CD14-positive monocyte (primary cell): Measurements from ENCODE around the gene CALD1. TPM values are rescaled to one million over a fixed set of nuclear protein-coding genes. Genes with fewer than 3 reads are reported as not detected.

ENCODE experiments used
- DNase-seq, 3 donors: peaks; one replicate each; pipeline ENCODE4 v3.0.0-alpha.2; 2011 to 2022
- H2AFZ ChIP-seq: 2 replicates; pipeline ENCODE4 v1.6.0; 2012; ENCODE audit warnings: mild to moderate bottlenecking, low read depth, low read length, inconsistent platforms; ENCODE audit not compliant: insufficient read depth, poor library complexity, severe bottlenecking
- H3K27ac ChIP-seq, 2 donors: 1 replicate in 1 of 2; 2 replicates in 1 of 2; pipeline ENCODE4 v1.5.1; 2012 to 2013; ENCODE audit warnings: low read length in 2 of 2, control low read depth in 1 of 2, inconsistent platforms in 1 of 2, low read depth in 1 of 2, mild to moderate bottlenecking in 1 of 2
- H3K27me3 ChIP-seq, 2 donors: one replicate each; pipeline versions ENCODE4 v1.6.0 to v1.6.1; 2011 to 2013; ENCODE audit warnings: low read length in 2 of 2; ENCODE audit not compliant: control insufficient read depth in 2 of 2, insufficient read depth in 2 of 2
- H3K36me3 ChIP-seq, 2 donors: replicated peaks in 1 of 2; 1 replicate in 1 of 2; 2 replicates in 1 of 2; pipeline versions ENCODE4 v1.5.1 to v1.6.1; 2012 to 2013; ENCODE audit warnings: low read length in 2 of 2, control low read depth in 1 of 2, inconsistent platforms in 1 of 2, mild to moderate bottlenecking in 1 of 2; ENCODE audit not compliant: insufficient read depth in 2 of 2, control insufficient read depth in 1 of 2
- H3K4me1 ChIP-seq, 2 donors: 1 replicate in 1 of 2; 2 replicates in 1 of 2; pipeline versions ENCODE4 v1.5.1 to v1.6.1; 2012 to 2013; ENCODE audit warnings: low read length in 2 of 2, control low read depth in 1 of 2, inconsistent platforms in 1 of 2, mild to moderate bottlenecking in 1 of 2, moderate library complexity in 1 of 2; ENCODE audit not compliant: insufficient read depth in 2 of 2, control insufficient read depth in 1 of 2
- H3K4me2 ChIP-seq: replicated peaks from 2 replicates; pipeline ENCODE3; 2012; ENCODE audit warnings: low read length, moderate library complexity, mild to moderate bottlenecking; ENCODE audit not compliant: poor library complexity, severe bottlenecking; ENCODE audit errors: extremely low read depth
- H3K4me3 ChIP-seq, 3 experiments: fragments of 200-600 bp in 1 of 3; sonication (generic) in 1 of 3; replicated peaks in 1 of 3; 1 replicate in 2 of 3; 2 replicates in 1 of 3; pipeline ENCODE4 v1.5.1; 2011 to 2013; ENCODE audit warnings: low read length in 3 of 3, mild to moderate bottlenecking in 3 of 3, control low read depth in 2 of 3, low read depth in 2 of 3, inconsistent platforms in 1 of 3, moderate library complexity in 1 of 3
- H3K79me2 ChIP-seq: 2 replicates; pipeline ENCODE4 v1.6.0; 2012; ENCODE audit warnings: mild to moderate bottlenecking, control low read depth, inconsistent platforms, low read length, moderate library complexity; ENCODE audit not compliant: insufficient read depth
- H3K9ac ChIP-seq: 2 replicates; pipeline ENCODE4 v1.6.0; 2017; ENCODE audit warnings: low read length, mild to moderate bottlenecking; ENCODE audit not compliant: insufficient read depth, poor library complexity, severe bottlenecking
- H3K9me3 ChIP-seq, 2 donors: replicated peaks in 1 of 2; 1 replicate in 1 of 2; 2 replicates in 1 of 2; pipeline versions ENCODE4 v1.5.1 to v1.6.1; 2012 to 2013; ENCODE audit warnings: low read length in 2 of 2, control low read depth in 1 of 2; ENCODE audit not compliant: control insufficient read depth in 1 of 2, insufficient read depth in 1 of 2
- H4K20me1 ChIP-seq: 2 replicates; pipeline ENCODE4 v1.6.0; 2012; ENCODE audit warnings: mild to moderate bottlenecking, low read length, control low read depth, moderate library complexity; ENCODE audit not compliant: insufficient read depth
- H3K27ac Mint-ChIP-seq, 7 donors: one replicate each; pipeline ENCODE4 v1.8.0; 2020; ENCODE audit warnings: mild to moderate bottlenecking in 7 of 7, mixed read lengths in 7 of 7, moderate library complexity in 6 of 7, inconsistent platforms in 2 of 7
- H3K27me3 Mint-ChIP-seq, 3 donors: one replicate each; pipeline ENCODE4 v1.8.0; 2021 to 2022; ENCODE audit warnings: low read depth in 3 of 3, mild to moderate bottlenecking in 3 of 3, mixed read lengths in 3 of 3, moderate library complexity in 3 of 3, inconsistent platforms in 1 of 3
- H3K36me3 Mint-ChIP-seq, 2 donors: one replicate each; pipeline ENCODE4 v1.8.0; 2020; ENCODE audit warnings: mixed read lengths in 2 of 2, inconsistent platforms in 1 of 2, mild to moderate bottlenecking in 1 of 2
- H3K4me1 Mint-ChIP-seq: one replicate; pipeline ENCODE4 v1.8.0; 2020; ENCODE audit warnings: mild to moderate bottlenecking, mixed read lengths
- H3K4me3 Mint-ChIP-seq, 2 donors: one replicate each; pipeline ENCODE4 v1.8.0; 2020; ENCODE audit warnings: mild to moderate bottlenecking in 2 of 2, mixed read lengths in 2 of 2, moderate library complexity in 1 of 2
- H3K9me3 Mint-ChIP-seq, 7 donors: one replicate each; pipeline ENCODE4 v1.8.0; 2020 to 2022; ENCODE audit warnings: mixed read lengths in 7 of 7, mild to moderate bottlenecking in 6 of 7, moderate library complexity in 6 of 7, inconsistent platforms in 2 of 7
- CTCF ChIP-seq: fragments of 200-600 bp; IDR thresholded peaks from one replicate; pipeline ENCODE4 v1.8.0; 2022; ENCODE audit warnings: antibody characterized with exemption, mild to moderate bottlenecking
- WGBS: methylation state at CpG from one replicate; pipeline ENCODE4 v1.1.5; 2013; ENCODE audit warnings: missing lambda C conversion rate; ENCODE audit not compliant: insufficient coverage; 5-methylcytosine and 5-hydroxymethylcytosine counted together
- intact Hi-C, 2 donors: fragments of 100-400 bp; cut with micrococcal nuclease; formaldehyde crosslinking; loops; one replicate each; pipeline versions ENCODE4 v1.15.0 to v1.15.1; 2023
- polyA plus RNA-seq, 3 donors: library from polyadenylated mRNA; depleted of rRNA in 1 of 3; unstranded in 2 of 3; stranded (reverse) in 1 of 3; fragments of 300-500 nt in 2 of 3; fragments of >200 nt in 1 of 3; fragmentation: Illumina TruSeq in 2 of 3; gene quantifications; 1 replicate in 2 of 3; 2 replicates in 1 of 3; pipeline ENCODE4 v1.2.3, GENCODE V29; 2012 to 2021

Gene CALD1
- polyA plus RNA-seq, 3 donors, result 0.18 TPM; not detected in 2

- Histone ChIP-seq H3K4me1 (no peaks in the 10 kb centered on the region), H3K27me3 (no peaks in the 10 kb centered on the region), H3K9ac (no peak overlapping the region), H3K9me3 (peaks cover 0 to 26% of the 10 kb centered on the region in 2 donors), H2AFZ (no peak overlapping the region), H3K4me2 (no peak overlapping the region), H3K4me3 (no peak overlapping the region), H3K79me2 (no peaks in the 10 kb centered on the region), H3K27ac (no peak overlapping the region), H4K20me1 (no peaks in the 10 kb centered on the region), H3K36me3 (no peaks in the 10 kb centered on the region)
- Mint-ChIP-seq H3K4me1 (no peaks in the 10 kb centered on the region), H3K4me3 (no peak overlapping the region), H3K27ac (no peak overlapping the region), H3K36me3 (no peaks in the 10 kb centered on the region), H3K27me3 (peaks cover 2 to 4% (median 2%) of the 10 kb centered on the region in 3 donors), H3K9me3 (peaks cover 13 to 40% (median 17%) of the 10 kb centered on the region in 7 donors)
- no peak for TF ChIP-seq CTCF
- DNase-seq, result no peak
- intact Hi-C loops, result no loop called here
- WGBS, result 94% methylated on average over 2 of the region's 5 CpGs
These were observed 15.8 kb downstream of the CALD1 start for GRCh38 chr7:134795231-134795630.

- no peaks in the 10 kb centered on the region for H3K36me3 ChIP-seq
- no peak overlapping the region for H3K9ac ChIP-seq
- no peaks in the 10 kb centered on the region for H3K36me3 Mint-ChIP-seq
- 91% methylated on average over 1 of the region's 1 CpG for WGBS
- DNase-seq, result no peak
- intact Hi-C loops, result no loop called here
- no peaks in the 10 kb centered on the region for H3K4me1 ChIP-seq
- no peak overlapping the region for H2AFZ ChIP-seq
- no peaks in the 10 kb centered on the region for H3K79me2 ChIP-seq
- H3K27me3 Mint-ChIP-seq, result peaks cover 0 to 3% (median 2%) of the 10 kb centered on the region in 3 donors
- H3K27ac ChIP-seq, result no peak overlapping the region
- no peaks in the 10 kb centered on the region for H3K4me1 Mint-ChIP-seq
- no peak overlapping the region for H3K27ac Mint-ChIP-seq
- no peaks in the 10 kb centered on the region for H4K20me1 ChIP-seq
- H3K4me2 ChIP-seq, result no peak overlapping the region
- no peak overlapping the region for H3K4me3 ChIP-seq
- TF ChIP-seq CTCF, result no peak
- peaks cover 0 to 22% of the 10 kb centered on the region in 2 donors for H3K9me3 ChIP-seq
- peaks cover 10 to 31% (median 14%) of the 10 kb centered on the region in 7 donors for H3K9me3 Mint-ChIP-seq
- H3K27me3 ChIP-seq, result no peaks in the 10 kb centered on the region
- H3K4me3 Mint-ChIP-seq, result no peak overlapping the region
These were observed 18.7 kb downstream of the CALD1 start for GRCh38 chr7:134798155-134798554.
